ENCODE data around the gene FBF1. TPM values are rescaled to one million over a fixed set of nuclear protein-coding genes. Genes with fewer than 3 reads are reported as not detected.
"Not testable (repeated sequence)": the region's sequence is repeated elsewhere in the genome, so short reads cannot be mapped to it uniquely, and the experiment has no call there.

FBF1 gene, protein sequence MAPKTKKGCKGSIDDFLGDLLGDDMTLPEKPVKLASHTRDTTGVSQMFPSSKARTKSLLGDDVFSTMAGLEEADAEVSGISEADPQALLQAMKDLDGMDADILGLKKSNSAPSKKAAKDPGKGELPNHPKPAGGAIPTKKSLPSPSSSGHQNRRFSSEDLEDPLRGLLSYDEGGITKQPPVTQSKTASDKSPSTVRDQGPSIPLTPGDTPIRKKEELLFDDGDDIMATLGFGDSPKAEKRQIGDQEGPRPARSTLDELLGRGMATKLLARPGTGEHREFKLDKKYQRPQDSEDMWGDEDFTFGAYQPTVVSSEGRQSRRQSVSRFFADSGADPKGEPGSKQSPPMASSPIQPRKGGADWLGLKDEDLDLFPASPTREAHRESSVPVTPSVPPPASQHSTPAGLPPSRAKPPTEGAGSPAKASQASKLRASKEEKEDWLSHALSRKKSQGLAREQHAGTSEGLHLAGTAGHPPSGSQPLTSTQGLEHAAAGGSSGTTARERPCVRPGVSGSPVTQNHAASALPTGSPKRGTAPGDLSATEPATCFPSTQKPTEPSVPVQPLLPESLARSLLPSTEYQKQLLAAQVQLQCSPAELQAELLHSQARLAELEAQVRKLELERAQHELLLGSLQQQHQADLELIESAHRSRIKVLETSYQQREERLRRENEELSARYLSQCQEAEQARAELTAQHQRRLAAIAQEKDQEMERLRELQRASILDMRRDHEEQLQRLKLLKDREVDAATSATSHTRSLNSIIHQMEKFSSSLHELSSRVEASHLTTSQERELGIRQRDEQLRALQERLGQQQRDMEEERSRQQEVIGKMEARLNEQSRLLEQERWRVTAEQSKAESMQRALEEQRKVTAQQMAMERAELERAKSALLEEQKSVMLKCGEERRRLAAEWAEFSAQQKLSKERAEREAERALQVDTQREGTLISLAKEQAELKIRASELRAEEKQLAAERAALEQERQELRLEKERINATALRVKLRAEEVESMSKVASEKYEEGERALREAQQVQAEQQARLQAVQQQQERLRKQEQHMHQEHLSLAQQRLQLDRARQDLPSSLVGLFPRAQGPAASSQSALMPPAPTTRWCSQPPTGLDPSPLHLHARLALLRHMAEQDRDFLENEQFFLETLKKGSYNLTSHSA
- 11.4 and 15.0 TPM in 2 replicates for polyA plus RNA-seq (2014; cell fraction: cytosol; rRNA removed)
- 76.0 and 77.1 TPM in 2 replicates for polyA plus RNA-seq (2014; cell fraction: nucleus; rRNA removed)

DNA sequence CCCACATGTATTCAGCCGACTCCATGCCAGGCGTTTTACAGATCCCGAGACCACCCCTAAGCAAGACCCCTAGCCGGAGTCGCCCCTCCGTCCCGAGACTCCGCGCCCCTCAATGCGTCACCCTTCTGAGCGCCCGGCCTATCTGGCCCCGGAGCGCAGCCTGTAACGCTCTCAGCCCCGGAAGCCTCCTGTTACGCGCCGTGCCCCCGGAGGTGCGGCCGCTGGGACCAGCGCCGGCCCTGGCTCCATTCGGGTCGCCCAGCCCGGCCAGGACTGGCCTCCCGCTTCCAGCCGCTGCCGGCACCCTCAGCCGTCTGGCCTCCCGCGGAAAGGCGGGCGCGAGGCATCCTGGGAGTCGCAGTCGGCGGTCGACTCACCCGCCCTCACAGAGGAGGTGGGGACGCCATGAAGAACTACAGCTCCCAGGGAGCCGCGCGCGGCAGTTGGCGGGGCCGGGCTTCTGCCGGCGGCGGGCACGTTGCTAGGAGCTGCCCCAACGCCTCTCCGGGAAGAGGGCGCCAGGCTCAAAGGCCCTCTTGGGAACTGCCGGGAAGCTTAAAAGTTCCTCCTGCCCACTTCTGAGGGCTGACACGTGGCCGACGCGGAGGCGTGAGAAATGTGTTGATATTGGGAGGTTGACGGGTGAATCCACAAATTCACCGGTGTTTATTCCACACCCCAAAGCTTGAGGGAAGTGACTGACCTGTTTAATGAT is at the start of gene FBF1:
Gene FBF1, minus strand, starts transcription at position 316 of the 715 bp plus-strand sequence. CDS start 2,893 bp downstream, outside the sequence.
- peak; percentile 95 for DNase-seq (ENCODE audit: low spot score)

DNA sequence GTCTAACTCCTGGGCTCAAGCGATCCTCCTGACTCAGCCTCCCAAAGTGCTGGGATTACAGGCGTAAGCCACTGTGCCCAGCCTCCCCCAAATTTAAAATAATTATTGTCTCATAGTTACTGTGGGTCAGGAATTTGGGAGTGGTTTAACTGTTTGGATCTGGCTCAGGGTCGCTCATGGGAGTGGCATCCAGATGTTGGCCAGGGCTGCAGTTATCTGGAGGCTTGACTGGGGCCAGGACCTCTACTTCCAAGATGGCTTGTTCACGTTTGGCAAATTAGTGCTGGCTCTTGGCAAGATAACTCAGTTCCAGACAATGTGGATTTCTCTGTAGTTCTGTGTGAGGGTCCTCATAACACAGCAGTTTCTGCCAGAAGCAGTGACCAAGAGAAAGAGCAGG is 46.2 kb upstream of the FBF1 start:
- DNase-seq (ENCODE audit: low spot score), result no peak

DNA sequence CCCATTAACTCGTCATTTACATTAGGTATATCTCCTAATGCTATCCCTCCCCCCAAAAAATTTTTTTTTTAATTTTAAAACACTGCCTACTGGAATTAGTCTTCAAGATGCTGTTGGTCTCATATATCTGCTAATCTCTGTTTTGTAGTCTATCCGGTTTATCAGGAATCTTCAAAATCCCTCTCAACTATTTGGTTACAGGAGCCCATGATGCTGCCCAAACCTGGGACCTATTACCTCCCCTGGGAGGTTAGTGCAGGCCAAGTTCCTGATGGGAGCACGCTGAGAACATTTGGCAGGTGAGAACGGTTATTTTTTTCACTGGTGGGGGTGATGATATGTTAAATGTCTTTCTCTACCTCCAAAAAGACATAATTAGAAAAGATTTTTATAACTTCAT is 45.1 kb upstream of the FBF1 start:
- DNase-seq (ENCODE audit: low spot score), result no peak

DNA sequence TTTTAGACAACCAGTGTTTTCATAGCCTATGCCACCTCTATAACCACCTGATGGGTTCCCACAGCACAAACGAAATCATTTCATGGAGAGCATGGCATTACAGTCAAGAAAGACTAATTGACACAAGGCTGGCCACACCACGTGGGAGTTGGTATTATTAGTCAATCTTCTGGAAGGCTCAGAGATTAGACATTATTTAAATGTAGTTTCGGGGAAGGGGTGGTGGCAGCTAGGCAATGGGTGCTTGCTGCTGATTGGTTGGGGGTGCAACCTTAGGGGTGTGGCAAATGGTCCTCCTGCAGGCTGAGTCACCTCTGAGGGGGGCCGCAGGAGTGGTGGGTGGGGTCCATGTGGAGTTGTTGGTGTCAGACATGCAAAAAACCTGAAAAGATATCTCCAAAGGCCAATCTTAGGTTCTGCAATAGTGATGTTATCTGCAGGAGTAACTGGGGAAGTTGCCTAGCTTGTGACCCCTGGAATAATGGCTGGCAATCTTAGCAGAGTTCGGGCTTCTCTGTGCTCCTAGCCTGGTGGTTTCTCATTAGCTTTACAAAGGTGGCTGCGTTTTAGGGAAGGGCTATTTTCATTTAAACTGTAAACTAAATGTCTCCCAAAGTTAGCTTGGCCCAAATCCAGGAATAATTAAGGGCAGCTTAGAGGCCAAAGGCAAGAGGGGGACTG is 42.8 kb upstream of the FBF1 start:
- DNase-seq (ENCODE audit: low spot score), result no peak

DNA sequence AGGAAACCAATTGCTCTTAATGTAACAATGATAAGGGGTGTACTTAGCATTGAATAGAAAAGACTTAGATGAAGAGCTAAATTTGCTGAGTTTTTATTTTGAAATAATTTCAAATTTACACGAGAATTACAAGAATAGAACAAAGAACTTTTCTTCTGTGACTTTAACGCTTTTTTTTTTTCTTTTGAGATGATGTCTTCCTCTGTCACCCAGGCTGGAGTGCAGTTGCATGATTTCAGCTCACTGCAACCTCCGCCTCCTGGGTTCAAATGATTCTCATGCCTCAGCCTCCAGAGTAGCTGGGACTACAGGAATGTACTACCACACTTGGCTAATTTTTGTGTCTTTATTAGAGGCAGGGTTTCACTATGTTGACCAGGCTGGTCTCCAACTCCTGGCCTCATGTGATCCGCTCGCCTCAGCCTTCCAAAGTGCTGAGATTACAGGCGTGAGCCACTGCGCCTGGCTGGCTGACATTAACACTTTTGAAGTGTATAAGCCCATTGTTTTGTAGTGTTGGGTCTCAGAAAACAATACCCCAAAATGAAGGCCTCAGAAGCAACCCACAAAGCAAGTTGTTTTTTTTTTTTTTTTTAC is 40.3 kb upstream of the FBF1 start:
- DNase-seq (ENCODE audit: low spot score), result no peak

DNA sequence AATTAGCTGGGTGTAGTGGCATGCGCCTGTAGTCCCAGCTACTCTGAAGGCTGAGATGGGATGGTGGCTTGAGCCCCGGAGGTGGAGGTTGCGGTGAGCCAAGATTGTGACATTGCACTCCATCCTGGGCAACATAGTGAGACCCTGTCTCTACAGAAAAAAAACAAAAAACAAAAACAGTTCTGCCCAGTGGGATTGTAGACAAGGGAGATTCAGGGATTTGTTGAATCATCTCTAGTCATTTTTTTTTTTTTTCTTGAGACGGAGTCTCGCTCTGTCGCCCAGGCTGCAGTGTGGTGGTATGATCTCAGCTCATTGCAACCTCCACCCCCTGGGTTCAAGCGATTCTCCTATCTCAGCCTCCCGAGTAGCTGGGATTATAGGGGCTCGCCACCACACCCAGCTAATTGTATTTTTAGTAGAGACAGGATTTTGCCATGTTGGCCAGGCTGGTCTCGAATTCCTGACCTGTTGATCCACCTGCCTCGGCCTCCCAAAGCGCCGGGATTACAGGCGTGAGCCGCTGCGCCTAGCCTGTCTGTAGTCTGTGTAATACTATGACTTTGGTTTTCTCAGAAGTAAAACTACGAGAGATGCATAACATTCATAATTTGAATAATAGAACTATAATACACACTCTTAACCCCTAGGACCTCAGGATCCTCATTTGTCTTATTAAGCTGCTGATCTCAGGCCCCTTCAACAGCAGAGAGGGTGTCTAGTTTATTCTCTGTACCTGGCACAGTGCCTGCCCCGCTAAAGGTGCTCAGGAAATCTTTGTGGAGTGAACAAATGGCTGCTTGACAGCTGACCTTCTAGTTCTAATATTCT is 39.6 kb upstream of the FBF1 start:
- DNase-seq (ENCODE audit: low spot score), result no peak

DNA sequence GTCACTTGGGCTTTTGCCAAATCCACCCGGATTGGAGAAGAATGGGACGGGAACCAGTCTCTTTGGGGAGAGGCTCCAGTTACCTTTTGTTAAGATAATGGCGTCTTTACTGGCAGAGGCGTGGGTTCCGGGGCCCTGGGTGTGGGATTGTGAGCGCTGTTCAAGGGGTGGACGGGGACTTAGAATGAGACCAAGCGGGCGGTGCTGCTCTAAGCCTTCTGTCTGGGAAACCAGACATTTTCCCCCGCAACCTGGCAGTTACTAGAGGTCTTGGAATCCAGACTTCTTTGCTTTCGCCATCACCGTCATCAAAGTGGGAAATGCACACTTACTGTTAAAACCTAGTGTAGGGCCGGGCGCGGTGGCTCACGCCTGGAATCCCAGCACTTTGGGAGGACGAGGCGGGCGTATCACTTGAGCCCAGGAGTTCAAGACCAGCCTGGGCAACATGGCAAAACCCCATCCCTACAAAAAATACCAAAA is 38.9 kb upstream of the FBF1 start:
- no peak for DNase-seq (ENCODE audit: low spot score)

DNA sequence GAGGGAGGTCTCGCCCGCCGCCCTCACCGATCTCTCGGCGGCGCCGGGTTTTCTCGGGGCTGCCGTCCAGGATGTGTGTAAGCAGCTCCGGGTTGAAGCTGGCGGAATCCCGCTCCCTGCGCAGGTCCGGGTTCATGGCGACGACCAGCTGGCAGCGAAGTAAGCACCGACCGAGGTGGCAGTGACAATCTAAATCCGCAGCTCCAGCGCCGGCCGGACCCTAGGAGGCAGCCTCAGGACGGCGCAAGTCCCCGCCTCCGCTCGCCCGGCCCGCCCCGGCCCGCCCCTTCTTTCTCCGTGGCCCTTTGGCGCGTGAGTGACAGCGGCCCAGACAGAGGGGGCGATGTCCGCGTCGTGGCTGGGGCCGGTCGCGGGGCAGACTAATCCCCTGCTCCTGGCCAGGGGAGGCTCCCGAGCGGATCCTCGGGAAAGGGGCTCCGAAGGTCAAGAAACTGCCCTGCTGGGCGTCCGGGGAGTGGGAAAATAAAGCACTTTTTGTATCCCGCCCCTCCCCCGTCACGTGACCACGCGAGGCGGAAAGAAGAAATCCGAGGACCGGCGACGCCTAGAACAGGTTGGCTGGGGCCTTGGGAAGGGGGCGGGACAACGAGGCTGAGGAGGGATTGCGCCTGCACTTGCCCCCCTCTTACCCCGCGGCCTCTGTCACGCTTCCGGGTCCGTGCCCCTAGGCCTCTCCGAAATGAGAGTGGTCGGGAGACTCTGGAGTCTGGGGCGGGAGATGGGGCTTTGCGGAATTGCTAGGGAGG is 38.3 kb upstream of the FBF1 start, which contains the start of the genes ACOX1 and TEN1:
Gene ACOX1, minus strand, starts transcription at position 229 of the 767 bp plus-strand sequence. Its CDS starts 93 bp downstream, at position 136.
Gene TEN1, plus strand, starts transcription at position 303 of the 767 bp plus-strand sequence. CDS start 6,953 bp downstream, outside the sequence.
- DNase-seq (ENCODE audit: low spot score), result peak; percentile 99

DNA sequence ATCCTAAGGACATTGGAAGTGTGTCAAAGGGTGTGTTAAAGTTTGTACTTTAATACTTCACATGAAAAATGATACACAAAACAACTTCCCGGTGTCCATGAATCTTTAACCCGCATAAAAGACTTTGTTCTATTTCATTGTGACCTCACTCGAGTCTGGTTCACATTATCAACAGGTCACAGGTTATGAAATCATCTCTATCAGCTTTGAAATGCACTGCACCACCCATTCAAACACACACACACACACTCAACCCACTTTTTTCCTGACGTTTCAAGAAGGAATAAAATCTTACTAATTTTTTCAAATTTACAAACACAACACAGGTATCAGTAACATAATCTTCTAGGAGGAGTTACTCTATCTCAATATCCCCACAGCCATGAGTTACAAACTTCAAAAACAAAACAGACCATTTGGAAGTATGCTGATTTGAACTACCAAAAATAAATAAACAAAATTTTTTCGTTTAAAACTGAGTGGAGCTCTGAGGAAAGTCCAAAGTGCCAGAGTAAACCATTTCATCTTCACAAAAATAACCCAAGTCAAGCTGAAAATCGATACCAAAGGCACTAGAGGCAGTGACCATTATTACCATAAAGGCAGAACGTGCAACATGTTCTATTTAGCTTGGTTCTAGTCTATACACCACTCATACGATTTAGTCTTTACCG is 35.5 kb upstream of the FBF1 start:
- no peak for DNase-seq (ENCODE audit: low spot score)

DNA sequence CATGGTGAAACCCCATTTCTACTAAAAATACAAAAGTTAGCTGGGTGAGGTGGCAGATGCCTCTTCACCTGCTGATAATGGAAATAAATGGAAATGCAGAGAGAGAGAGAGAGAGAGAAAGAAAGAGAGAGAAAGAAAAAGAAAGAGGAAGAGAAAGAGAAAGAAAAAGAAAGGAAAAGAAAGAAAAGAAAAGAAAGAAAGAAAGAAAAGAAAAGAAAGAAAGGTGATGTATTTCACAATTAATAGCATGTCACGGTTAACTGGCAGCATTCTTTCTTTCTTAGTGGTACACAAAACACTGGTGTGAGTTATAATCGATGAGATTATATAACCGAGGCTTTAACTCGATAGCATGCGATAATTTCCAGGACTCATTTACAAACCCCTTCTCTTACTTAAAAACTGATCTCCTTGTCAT is 34.9 kb upstream of the FBF1 start:
- no peak for DNase-seq (ENCODE audit: low spot score)

DNA sequence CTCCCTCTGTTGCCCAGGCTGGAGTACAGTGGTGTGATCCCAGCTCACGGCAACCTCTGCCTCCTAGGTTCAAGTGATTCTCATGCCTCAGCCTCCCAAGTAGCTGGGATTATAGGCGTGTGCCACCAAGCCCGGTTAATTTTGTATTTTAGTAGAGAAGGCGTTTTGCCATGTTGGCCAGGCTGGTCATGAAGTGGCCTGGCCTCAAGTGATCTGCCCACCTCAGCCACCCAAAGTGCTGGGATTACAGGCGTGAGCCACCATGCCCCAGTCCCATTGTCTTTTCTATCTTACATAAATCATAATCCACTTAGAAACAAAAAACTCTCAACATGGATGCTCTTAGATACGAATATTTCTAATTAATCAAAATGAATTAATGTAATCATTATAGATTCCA is 34.3 kb upstream of the FBF1 start:
- not testable (repeated sequence) for DNase-seq (ENCODE audit: low spot score)

DNA sequence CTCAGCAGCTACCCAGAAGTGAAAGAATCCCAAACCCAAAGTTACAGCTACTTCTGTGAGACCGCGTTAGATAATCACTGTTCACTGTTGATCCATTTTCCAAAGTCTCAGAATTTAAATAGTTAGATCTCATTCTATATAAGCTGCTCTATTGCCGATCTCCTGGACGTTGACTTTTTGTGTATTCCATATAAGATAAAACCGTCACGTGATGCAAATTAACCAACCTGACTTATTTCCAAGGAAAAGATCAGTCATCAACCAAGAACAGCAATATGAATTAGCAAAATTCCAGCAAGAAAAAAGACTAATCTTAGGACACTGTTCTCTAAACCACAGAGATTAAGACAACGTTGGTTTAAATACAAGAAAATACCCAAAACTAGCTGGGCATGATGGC is 29.8 kb upstream of the FBF1 start:
- DNase-seq (ENCODE audit: low spot score), result no peak

DNA sequence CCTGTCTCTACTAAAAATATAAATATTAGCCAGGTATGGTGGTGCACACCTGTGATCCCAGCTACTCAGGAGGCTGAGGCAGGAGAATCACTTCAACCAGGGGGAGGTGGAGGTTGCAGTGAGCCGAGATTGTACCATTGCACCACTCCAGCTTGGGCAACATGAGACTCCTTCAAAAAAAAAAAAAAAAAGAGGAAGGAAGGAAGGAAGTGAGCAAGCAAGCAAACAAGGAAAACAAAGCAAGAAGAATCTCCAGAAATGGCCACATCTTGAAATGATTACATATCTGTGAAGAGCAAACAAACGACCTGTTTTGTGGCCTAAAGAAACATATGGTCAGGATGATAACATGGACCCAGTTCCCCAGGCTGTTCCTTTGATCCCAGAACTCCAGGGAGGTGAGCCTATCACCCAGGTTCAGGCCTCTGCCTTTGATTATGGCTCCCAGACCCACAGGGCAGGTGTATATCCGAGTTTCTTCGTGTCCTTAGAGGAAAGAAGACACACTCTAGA is 29.2 kb upstream of the FBF1 start:
- DNase-seq (ENCODE audit: low spot score), result no peak

DNA sequence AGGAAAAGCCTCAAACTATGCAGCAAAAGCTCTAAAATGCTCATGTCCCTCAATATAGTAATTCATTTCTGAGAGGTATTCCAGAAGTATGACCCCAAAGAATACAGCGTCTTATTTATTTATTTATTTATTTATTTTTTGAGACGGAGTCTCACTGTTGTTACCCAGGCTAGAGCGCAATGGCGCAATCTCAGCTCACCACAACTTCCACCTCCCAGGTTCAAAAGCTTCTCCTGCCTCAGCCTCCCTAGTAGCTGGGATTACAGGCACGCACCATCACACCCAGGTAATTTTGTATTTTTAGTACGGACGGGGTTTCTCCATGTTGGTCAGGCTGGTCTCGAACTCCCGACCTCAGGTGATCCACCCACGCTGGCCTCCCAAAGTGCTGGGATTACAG is 28.2 kb upstream of the FBF1 start:
- not testable (repeated sequence) for DNase-seq (ENCODE audit: low spot score)

DNA sequence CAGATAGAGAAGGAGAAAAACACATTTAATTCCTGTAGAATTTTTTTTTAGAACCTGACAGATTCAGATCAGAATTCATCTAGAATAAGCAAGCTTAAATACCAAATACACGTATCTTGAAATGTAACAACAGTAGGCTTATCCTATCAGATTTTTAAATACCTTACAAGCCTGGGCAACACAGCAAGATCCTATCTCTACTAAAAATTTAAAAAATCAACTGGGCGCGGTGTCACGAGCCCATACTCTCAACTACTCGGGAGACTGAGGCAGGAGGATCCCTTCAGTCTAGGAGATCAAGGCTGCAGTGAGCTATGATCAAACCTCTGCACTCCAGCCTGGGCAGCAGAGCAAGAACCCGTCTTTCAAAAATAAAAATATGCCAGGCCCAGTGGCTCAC is 24.6 kb upstream of the FBF1 start:
- DNase-seq (ENCODE audit: low spot score), result no peak

DNA sequence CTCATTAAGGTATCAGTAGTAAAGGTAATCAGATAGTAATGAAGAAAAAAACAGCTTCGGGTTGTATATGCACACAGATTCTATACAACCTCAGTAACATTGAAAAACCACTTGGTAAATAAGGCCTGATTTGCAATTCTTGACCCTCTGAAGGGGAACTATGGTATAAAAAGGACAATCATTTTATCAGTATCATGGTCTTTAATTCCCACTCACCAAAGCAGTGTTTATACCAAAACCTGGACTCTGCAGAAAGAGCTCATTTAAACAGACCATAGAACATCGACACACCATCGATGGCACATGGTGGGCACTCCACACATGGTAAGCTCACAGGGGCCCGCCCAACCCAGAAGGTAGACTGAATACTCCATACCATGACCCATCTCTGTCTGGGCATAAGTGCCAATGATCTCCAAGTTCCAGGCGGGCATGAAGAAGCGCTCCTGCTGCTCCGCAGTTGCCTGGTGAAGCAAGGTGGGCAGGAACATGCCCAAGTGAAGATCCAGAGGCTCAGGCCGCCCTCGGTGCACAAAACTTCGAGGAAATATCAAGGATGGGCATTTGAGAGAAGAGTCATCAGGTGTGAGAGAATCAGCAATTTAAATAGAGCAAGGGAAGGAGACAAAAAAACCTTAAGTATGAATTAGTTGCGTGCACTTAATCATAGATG is 19.1 kb upstream of the FBF1 start:
- DNase-seq (ENCODE audit: low spot score), result no peak
